Stimulated activated memory B cell treated with anti-CD40 and anti-IgM and Interleukin-4, amounts not matched to agents 10 μg/mL and 1 μg/mL and 100 μg/mL, for 72 hours (primary cell): ENCODE measurements around the gene GMDS.

Experiments used
- ATAC-seq: fragments of 150-1000 bp; cut with Tn5 transposase; 2 replicates; pipeline ENCODE4 v1.10.0; 2021
- H3K27ac Mint-ChIP-seq: one replicate; pipeline ENCODE4 v1.8.0; 2022; ENCODE audit warnings: mild to moderate bottlenecking, mixed read lengths
- H3K27me3 Mint-ChIP-seq: one replicate; pipeline ENCODE4 v1.8.0; 2022; ENCODE audit warnings: mixed read lengths
- H3K36me3 Mint-ChIP-seq: one replicate; pipeline ENCODE4 v1.8.0; 2022; ENCODE audit warnings: mixed read lengths
- H3K4me1 Mint-ChIP-seq: one replicate; pipeline ENCODE4 v1.8.0; 2022; ENCODE audit warnings: mixed read lengths
- H3K4me3 Mint-ChIP-seq: one replicate; pipeline ENCODE4 v1.8.0; 2022; ENCODE audit warnings: mild to moderate bottlenecking, moderate library complexity, mixed read lengths
- H3K9me3 Mint-ChIP-seq: one replicate; pipeline ENCODE4 v1.8.0; 2022; ENCODE audit warnings: mixed read lengths

GMDS gene

DNA sequence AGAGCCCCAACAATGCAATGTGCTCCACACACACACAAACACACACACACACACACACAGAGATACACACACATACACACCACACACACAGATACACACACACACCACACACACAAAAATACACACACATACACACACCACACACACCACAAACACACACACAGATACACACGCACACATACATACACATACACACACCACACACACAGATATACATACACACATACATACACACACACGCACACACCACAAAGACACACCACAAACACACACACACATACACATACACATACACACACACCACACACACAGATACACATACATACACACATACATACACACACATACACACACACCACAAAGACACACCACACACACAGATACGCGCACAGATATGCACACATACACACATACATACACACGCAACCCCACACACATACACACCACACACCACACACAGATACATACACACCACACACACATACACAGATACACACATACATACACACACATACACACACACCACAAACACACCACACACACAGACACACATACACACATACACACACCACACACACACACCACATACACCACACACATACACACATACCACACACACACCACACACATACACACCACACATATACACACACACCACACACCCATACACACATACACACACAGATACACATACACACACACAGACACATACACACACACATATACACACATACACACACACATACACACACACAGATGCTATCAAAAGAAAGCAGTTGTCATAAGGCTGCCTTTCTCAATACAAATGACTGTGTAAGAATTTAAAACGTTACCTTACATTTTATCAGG, 507.7 kb downstream of the GMDS start:
- no peak overlapping the region for H3K27ac Mint-ChIP-seq
- no peaks in the 10 kb centered on the region for H3K9me3 Mint-ChIP-seq
- no peak for ATAC-seq
- peaks cover 11% of the 10 kb centered on the region for H3K36me3 Mint-ChIP-seq
- peaks cover 7% of the 10 kb centered on the region for H3K4me1 Mint-ChIP-seq
- no peaks in the 10 kb centered on the region for H3K27me3 Mint-ChIP-seq
- H3K4me3 Mint-ChIP-seq, result no peak overlapping the region

DNA sequence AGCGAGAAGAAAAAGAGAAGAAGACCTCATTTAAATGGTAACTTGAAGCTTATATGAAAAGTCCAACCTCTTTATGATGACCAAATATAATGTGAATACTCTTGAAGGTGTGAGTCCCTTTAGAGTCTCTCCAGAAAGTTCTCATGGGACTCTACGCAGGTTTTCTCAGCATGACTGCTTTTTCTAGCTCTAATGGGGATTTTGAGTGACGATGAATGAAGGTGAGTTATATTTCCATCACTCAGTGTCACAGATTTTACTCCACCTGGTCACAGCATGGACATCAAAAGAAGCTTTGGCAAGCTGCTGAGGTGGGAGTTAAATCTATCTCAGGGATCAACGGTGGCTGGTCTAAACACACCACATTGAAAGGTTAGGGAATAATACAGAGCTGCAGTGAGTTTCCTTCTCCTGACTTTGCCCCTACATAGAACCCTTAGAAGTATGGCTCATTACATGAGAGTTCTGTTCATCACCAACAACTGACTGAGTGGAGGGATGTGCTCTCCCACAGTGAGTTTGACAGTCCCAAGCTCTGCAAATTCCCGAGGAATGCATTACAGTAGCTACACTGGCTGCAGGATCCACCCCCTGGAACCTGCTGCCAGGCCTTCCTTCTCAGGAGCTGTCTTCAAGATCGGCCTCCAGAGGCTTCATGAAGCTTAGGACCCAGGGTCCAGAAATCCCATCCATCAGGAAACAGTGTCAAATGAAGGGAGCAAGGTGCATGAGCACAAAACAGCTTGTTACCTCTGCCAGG, 508.9 kb downstream of the GMDS start:
- no peak overlapping the region for H3K4me3 Mint-ChIP-seq
- H3K4me1 Mint-ChIP-seq, result peaks cover 7% of the 10 kb centered on the region
- H3K36me3 Mint-ChIP-seq, result peaks cover 20% of the 10 kb centered on the region
- peaks cover 3% of the 10 kb centered on the region for H3K9me3 Mint-ChIP-seq
- no peak overlapping the region for H3K27ac Mint-ChIP-seq
- no peak for ATAC-seq
- no peaks in the 10 kb centered on the region for H3K27me3 Mint-ChIP-seq

DNA sequence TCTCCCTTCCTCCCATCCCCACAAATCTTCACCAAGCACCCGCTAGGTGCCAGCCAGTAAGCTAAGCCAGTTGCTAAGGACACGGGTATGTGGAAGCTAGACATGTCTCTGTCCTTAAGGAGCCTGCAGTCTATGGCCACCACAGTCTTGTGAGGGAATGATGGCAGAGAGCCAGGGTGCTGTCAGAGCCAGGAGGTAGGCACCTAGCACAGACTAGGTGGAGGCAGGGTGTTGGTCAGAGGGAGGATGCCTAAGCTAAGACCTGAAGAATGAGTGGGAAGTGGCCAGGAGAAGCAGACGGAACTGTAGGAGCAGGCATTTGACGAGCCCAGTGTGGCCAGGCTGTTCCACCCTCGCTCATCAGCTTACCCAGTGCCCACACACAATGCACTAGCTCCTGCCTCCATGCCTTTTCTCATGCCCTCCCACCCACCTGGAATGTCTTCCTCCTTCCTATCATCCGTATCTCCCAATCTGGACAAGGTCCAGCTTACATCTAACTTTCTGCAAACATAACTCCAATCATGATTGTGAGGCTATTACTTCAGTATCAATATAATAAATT, 510.1 kb downstream of the GMDS start:
- peaks cover 10% of the 10 kb centered on the region for H3K9me3 Mint-ChIP-seq
- H3K4me3 Mint-ChIP-seq, result no peak overlapping the region
- H3K4me1 Mint-ChIP-seq, result no peaks in the 10 kb centered on the region
- ATAC-seq, result no peak
- no peaks in the 10 kb centered on the region for H3K27me3 Mint-ChIP-seq
- H3K27ac Mint-ChIP-seq, result no peak overlapping the region
- peaks cover 31% of the 10 kb centered on the region for H3K36me3 Mint-ChIP-seq

DNA sequence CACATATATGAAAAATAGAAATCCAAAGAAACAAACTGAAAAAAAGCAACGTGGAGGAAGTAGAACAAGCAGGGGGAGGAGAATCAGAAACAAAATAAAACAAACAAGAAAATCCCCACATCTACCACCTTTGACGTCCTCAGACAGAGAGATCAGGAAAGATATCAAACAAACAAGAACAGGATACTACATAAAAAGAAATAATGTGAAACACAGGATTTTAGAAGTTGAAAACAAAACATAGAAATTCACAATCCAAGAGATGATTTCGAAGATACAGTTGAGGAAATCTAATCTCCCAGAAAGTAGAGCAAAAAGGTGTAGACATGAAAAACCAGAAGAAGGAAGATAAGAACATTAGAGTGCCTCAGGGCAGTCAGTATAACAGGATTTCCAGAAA, 514.5 kb downstream of the GMDS start:
- Mint-ChIP-seq H3K27me3 (no peaks in the 10 kb centered on the region), H3K27ac (no peak overlapping the region), H3K9me3 (peaks cover 10% of the 10 kb centered on the region), H3K4me3 (no peak overlapping the region), H3K36me3 (peaks cover 58% of the 10 kb centered on the region), H3K4me1 (no peaks in the 10 kb centered on the region)
- ATAC-seq, result no peak

DNA sequence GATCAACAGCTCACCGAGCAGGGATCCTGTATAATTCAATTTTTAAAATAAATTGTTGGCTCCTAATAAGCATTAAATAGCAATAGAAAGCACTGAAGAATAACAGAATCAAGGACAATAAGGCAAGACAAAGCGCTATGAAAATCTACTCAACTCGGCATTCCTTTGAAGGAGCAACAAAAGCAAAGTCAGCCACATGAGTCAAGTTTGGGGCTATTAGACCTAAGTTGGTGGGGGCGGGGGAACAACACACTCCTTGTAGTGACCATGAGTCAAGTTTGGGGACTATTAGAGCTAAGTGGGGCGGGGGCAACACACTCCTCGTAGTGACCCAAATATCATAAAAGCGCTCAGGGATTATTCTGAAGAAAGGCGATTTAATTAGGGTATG, 515.7 kb downstream of the GMDS start:
- Mint-ChIP-seq H3K36me3 (peaks cover 69% of the 10 kb centered on the region), H3K9me3 (peaks cover 10% of the 10 kb centered on the region), H3K4me1 (peaks cover 3% of the 10 kb centered on the region), H3K4me3 (no peak overlapping the region), H3K27me3 (no peaks in the 10 kb centered on the region), H3K27ac (no peak overlapping the region)
- ATAC-seq, result no peak

DNA sequence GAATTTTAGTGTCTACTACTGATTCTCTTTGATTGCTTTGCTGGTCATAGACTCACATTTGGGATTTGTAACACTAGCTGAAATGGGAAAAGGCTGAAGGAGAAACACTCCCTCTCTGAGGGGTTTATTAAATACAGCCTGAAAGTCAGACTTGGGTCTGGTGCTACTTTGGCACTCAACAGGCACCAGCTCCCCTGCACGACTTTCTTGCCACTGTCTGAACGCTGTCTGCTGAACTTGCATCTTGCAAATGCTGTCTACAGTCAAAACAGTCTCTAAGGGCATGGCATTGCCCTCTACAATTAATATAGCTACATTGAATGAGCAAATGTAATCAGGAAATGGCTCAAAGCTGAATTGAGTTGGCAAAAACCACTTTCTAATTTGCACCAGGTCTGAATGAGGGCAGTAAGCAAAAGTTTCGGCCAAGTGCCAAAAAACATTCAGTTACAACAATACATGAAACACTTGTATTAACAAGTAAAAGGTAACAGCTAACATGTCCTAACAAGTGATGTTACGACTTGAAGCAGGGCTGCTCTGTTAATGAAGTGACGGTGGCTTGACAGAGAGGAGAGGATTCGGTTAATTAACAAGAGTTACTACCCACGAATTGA, 516.2 kb downstream of the GMDS start:
- Mint-ChIP-seq H3K27me3 (no peaks in the 10 kb centered on the region), H3K4me1 (peaks cover 6% of the 10 kb centered on the region), H3K27ac (no peak overlapping the region), H3K9me3 (peaks cover 10% of the 10 kb centered on the region), H3K4me3 (no peak overlapping the region), H3K36me3 (peaks cover 74% of the 10 kb centered on the region)
- ATAC-seq, result no peak

DNA sequence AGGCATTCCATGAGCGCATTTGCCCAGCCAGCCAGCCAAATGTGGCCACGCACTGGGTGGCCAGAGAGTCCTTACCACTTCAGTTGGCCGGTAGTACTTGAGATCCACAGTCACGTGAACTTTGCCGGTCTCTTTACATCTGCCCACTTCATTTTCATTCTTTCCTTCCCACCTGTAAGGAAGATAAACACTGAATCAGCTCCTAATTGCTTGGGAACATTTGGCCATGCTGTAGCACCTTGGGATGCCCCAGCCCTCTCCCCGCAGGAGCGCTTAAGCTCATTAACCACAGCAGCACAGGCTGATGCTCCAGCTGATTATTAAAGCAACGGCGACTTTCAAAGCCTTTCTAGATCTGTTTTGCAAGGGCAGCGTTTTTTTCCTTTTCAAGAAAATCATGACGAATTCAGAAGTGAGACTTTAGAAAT, 519.0 kb downstream of the GMDS start:
- H3K27ac Mint-ChIP-seq, result no peak overlapping the region
- H3K9me3 Mint-ChIP-seq, result peaks cover 6% of the 10 kb centered on the region
- H3K36me3 Mint-ChIP-seq, result peaks cover 62% of the 10 kb centered on the region
- no peak for ATAC-seq
- H3K27me3 Mint-ChIP-seq, result no peaks in the 10 kb centered on the region
- peaks cover 6% of the 10 kb centered on the region for H3K4me1 Mint-ChIP-seq
- no peak overlapping the region for H3K4me3 Mint-ChIP-seq

DNA sequence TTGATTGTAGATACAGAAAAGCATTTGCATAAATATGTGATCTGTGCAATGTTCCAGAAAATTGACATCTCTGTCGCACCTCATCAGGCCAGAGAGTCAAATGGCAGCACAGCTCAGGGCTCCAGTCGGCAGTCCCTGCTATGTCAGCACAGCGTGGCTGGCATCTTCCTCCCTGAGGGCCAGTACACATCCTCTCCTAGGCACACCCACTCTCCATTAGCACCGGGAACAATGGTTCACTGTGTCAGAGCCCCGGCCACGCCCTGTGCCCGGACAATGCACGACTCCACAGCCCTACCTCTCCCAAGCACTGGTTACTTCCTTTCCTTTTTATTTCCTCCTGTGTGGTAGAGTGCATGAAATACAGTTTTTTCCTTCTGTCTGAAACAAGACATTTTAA, 520.8 kb downstream of the GMDS start:
- ATAC-seq, result no peak
- H3K36me3 Mint-ChIP-seq, result peaks cover 48% of the 10 kb centered on the region
- H3K9me3 Mint-ChIP-seq, result no peaks in the 10 kb centered on the region
- H3K4me3 Mint-ChIP-seq, result no peak overlapping the region
- peaks cover 6% of the 10 kb centered on the region for H3K4me1 Mint-ChIP-seq
- no peak overlapping the region for H3K27ac Mint-ChIP-seq
- no peaks in the 10 kb centered on the region for H3K27me3 Mint-ChIP-seq

DNA sequence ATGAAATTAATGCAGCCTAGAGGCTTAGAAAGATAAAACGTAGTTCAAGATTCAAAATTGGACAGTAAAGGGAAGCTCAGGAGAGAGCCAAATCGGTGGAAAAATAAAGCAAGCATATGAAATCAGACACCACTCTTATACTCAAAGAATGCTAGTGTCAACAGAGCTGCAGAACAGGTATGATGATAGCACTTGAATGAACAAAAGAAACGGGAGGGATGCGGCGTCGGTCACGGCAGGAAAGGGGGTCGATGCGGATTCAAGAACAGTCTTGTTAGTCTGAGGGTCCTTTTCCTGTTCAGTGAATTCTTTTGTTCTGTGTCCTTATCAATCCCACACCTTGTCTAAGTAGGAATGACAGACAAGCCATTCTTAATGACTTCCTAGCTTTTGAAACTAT, 521.3 kb downstream of the GMDS start:
- Mint-ChIP-seq H3K4me1 (peaks cover 6% of the 10 kb centered on the region), H3K36me3 (peaks cover 50% of the 10 kb centered on the region), H3K4me3 (no peak overlapping the region), H3K9me3 (no peaks in the 10 kb centered on the region), H3K27me3 (no peaks in the 10 kb centered on the region), H3K27ac (no peak overlapping the region)
- ATAC-seq, result no peak

DNA sequence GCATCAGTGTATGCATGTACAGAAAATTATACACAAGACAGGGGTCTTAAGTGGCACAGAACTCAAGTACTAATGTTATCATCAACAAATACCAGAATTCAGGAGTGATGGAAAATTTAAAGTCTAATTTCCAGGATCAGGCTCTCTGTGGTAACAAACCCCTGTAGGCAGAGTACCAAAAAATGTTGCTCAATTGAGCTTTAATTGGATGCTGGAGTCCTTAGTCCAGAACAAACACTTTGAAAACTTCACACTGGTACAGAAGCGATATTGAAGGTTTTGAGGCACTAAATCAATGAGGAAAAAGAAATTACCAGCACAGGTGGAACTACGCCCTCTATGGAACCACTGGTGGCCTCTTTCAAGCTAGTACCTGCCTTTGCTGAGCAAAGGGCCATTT, 522.6 kb downstream of the GMDS start:
- no peaks in the 10 kb centered on the region for H3K9me3 Mint-ChIP-seq
- ATAC-seq, result no peak
- no peak overlapping the region for H3K27ac Mint-ChIP-seq
- peaks cover 59% of the 10 kb centered on the region for H3K36me3 Mint-ChIP-seq
- H3K4me3 Mint-ChIP-seq, result no peak overlapping the region
- no peaks in the 10 kb centered on the region for H3K27me3 Mint-ChIP-seq
- H3K4me1 Mint-ChIP-seq, result peaks cover 6% of the 10 kb centered on the region

DNA sequence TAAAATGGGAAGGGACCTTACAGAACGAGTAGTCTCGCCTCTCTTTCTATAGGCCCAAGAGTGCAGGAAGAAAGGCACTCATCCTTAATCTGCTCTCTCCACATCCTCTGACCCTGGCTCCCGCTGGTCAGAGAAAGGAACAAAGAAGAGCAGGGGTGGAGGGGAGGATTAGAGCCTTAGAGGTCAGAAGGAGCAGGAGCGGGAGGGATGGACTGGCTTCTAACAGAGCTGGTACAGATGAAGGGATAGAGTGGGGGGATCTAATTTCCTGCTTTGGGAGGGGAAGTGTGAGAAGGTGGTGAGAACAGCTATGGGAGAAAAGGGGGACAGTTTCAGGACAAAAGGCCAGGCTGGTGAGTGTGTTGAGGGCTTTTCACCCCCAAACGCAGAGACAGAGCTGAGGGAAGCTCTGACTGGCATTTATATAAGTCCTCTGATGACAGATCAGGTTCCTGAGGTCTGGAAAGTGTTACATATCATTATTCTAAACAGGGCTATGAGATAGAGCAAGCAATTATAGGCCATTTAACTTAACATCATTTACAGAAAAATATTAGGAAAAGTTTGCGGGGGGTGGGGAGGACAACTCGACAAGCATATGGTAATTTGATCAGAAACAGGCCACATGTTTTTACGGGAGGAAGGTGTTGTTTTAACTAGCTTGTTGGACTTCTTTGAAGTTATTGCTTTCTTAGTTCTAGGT, 524.6 kb downstream of the GMDS start:
- no peaks in the 10 kb centered on the region for H3K27me3 Mint-ChIP-seq
- H3K9me3 Mint-ChIP-seq, result no peaks in the 10 kb centered on the region
- H3K4me3 Mint-ChIP-seq, result no peak overlapping the region
- ATAC-seq, result no peak
- peaks cover 53% of the 10 kb centered on the region for H3K36me3 Mint-ChIP-seq
- peaks cover 6% of the 10 kb centered on the region for H3K4me1 Mint-ChIP-seq
- no peak overlapping the region for H3K27ac Mint-ChIP-seq

DNA sequence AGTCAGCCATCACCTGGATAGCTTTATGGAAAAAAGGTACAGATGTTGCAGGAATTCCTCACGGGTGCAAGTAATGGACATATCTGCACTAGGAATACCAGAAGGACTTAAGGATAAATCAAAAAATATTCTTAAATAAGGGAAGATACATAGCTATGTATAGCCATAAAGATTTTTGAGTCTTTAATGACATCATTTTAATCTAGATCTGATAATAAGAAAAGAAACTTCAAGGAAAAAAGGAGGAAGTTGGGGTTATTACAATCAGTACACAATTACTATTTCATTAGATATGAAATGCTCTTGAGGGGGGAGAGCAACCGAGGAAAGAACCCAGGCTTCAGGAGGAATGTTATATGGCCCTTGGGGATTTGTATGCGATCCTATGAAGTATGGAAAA, 525.5 kb downstream of the GMDS start:
- no peak overlapping the region for H3K27ac Mint-ChIP-seq
- no peak for ATAC-seq
- peaks cover 5% of the 10 kb centered on the region for H3K4me1 Mint-ChIP-seq
- no peaks in the 10 kb centered on the region for H3K9me3 Mint-ChIP-seq
- H3K27me3 Mint-ChIP-seq, result no peaks in the 10 kb centered on the region
- H3K36me3 Mint-ChIP-seq, result peaks cover 47% of the 10 kb centered on the region
- H3K4me3 Mint-ChIP-seq, result no peak overlapping the region

DNA sequence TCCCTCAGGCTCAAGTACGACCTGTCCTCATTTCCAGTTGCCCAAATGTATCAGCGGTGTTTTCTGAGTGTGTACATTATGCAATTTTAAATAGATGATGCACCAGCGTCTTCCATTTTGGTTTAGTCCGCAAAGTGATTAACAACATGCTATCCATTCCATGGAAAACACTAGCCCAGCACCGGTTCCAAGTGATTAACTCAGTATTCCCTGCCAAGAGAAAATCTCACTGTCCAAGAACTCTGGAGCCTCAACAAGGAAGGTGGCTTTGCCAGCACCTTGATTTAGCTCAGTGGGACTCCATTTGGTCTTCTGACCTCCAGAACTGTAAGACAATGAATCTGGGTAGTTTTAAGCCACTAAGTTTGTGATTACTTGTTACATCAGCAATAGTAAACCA, 528.5 kb downstream of the GMDS start:
- Mint-ChIP-seq H3K4me3 (no peak overlapping the region), H3K36me3 (peaks cover 35% of the 10 kb centered on the region), H3K27me3 (no peaks in the 10 kb centered on the region), H3K27ac (no peak overlapping the region), H3K9me3 (no peaks in the 10 kb centered on the region), H3K4me1 (no peaks in the 10 kb centered on the region)
- no peak for ATAC-seq

DNA sequence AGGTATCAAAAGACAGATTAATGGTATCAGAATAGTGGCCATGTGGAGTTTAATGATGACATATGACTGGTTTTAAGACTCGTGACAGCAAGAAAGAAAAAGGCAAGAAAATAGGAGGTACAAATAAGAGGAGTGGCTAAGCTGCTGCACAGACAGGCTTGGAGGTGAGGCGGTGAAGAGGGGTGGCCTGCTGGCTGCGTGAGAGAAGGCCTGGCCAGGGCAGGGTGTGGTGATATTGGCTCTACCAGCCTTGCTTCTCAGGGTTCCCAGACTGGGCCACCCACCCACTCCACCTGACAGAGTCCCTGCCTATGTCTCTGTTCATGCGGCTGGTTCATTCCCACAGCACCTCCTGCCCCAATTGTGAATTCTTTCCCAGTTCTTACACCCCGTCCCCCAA, 529.0 kb downstream of the GMDS start:
- no peaks in the 10 kb centered on the region for H3K27me3 Mint-ChIP-seq
- H3K36me3 Mint-ChIP-seq, result peaks cover 35% of the 10 kb centered on the region
- no peaks in the 10 kb centered on the region for H3K4me1 Mint-ChIP-seq
- H3K27ac Mint-ChIP-seq, result no peak overlapping the region
- no peaks in the 10 kb centered on the region for H3K9me3 Mint-ChIP-seq
- H3K4me3 Mint-ChIP-seq, result no peak overlapping the region
- no peak for ATAC-seq

DNA sequence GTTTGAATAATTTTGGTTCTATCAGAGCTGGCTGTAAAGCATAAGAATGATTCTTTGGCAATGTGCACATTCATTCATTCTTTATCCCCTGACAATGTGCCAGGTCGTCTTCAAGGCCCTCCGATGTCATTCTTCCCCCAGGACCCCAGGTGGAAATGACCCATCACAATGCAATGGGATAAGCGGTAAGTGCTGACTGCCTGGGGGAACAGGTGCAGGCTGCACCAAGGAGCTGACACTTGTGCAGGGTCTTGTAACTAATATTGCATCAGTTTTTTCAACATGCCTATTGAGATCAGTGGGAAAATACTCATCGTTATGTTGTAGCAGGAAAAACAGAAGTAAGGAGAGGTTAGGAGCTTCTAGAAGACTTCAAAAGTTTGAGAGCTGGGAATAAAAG, 530.1 kb downstream of the GMDS start:
- no peaks in the 10 kb centered on the region for H3K27me3 Mint-ChIP-seq
- H3K27ac Mint-ChIP-seq, result no peak overlapping the region
- H3K36me3 Mint-ChIP-seq, result peaks cover 35% of the 10 kb centered on the region
- no peaks in the 10 kb centered on the region for H3K9me3 Mint-ChIP-seq
- no peaks in the 10 kb centered on the region for H3K4me1 Mint-ChIP-seq
- H3K4me3 Mint-ChIP-seq, result no peak overlapping the region
- ATAC-seq, result no peak
